GM19395 (cell line): Measurements from ENCODE around the gene USP17L18.
"Not testable (repeated sequence)": the region's sequence is repeated elsewhere in the genome, so short reads cannot be mapped to it uniquely, and the experiment has no call there.

Source experiments
- ATAC-seq: cut with Tn5 transposase; IDR thresholded peaks from one replicate; pipeline ENCODE4 v1.9.1; 2021; ENCODE audit warnings: mild to moderate bottlenecking, moderate library complexity; ENCODE audit not compliant: unreplicated experiment

Gene USP17L18

GRCh38 chr4:9247953-9248680 is at the start of gene USP17L18:
USP17L18 (plus strand) TSS chr4:9248630; CDS start chr4:9248630, 0 bp downstream.
- ATAC-seq, result not testable (repeated sequence)

- ATAC-seq, result not testable (repeated sequence)
Observed at GRCh38 chr4:9210357-9210756, 38.1 kb upstream of the USP17L18 start, which contains the start of gene USP17L10. USP17L10 (plus strand) TSS chr4:9210657; CDS start chr4:9210657, 0 bp downstream.

- not testable (repeated sequence) for ATAC-seq
Observed at GRCh38 chr4:9214701-9215100, 33.7 kb upstream of the USP17L18 start.

DNA sequence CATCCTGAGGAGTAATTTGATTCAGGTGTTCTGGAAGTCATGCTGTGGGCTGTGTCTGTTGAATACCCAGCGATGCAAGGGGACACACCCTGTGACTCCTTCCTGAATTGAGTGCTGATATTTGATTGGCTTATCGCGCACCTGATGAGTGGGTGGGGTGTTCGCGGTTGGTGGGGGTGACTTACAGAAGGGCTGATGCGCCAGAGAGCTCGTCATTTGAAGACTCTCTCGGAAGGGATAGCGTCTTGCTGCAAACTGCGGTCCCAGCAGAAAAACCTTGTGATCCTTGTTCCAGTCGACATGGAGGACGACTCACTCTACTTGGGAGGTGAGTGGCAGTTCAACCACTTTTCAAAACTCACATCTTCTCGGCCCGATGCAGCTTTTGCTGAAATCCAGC is 33.3 kb upstream of the USP17L18 start, which contains the start of gene USP17L11:
TSS of gene USP17L11 (plus strand) at position 301 of the 400 bp plus-strand sequence. CDS start at position 301, 0 bp downstream.
- not testable (repeated sequence) for ATAC-seq

GRCh38 chr4:9219852-9220251 is 28.6 kb upstream of the USP17L18 start, which contains the start of gene USP17L12:
USP17L12 (plus strand) TSS chr4:9220152; CDS start chr4:9220152, 0 bp downstream.
- ATAC-seq, result not testable (repeated sequence)

DNA sequence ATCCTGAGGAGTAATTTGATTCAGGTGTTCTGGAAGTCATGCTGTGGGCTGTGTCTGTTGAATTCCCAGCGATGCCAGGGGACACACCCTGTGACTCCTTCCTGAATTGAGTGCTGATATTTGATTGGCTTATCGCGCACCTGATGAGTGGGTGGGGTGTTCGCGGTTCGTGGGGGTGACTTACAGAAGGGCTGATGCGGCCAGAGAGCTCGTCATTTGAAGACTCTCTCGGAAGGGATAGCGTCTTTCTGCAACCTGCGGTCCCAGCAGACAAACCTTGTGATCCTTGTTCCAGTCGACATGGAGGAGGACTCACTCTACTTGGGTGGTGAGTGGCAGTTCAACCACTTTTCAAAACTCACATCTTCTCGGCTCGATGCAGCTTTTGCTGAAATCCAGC is 23.8 kb upstream of the USP17L18 start, which contains the start of gene USP17L13:
TSS of gene USP17L13 (plus strand) at position 301 of the 400 bp plus-strand sequence. CDS start at position 301, 0 bp downstream.
- ATAC-seq, result not testable (repeated sequence)

GRCh38 chr4:9230249-9230648 is 18.2 kb upstream of the USP17L18 start:
- not testable (repeated sequence) for ATAC-seq

- ATAC-seq, result not testable (repeated sequence)
Observed at GRCh38 chr4:9234085-9234484, 14.3 kb upstream of the USP17L18 start, which contains the start of gene USP17L15. USP17L15 (plus strand) TSS chr4:9234385; CDS start chr4:9234385, 0 bp downstream.

GRCh38 chr4:9238461-9238860 is 10.0 kb upstream of the USP17L18 start:
- ATAC-seq, result not testable (repeated sequence)

DNA sequence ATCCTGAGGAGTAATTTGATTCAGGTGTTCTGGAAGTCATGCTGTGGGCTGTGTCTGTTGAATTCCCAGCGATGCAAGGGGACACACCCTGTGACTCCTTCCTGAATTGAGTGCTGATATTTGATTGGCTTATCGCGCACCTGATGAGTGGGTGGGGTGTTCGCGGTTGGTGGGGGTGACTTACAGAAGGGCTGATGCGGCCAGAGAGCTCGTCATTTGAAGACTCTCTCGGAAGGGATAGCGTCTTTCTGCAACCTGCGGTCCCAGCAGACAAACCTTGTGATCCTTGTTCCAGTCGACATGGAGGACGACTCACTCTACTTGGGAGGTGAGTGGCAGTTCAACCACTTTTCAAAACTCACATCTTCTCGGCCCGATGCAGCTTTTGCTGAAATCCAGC is 4.9 kb upstream of the USP17L18 start, which contains the start of gene USP17L17:
TSS of gene USP17L17 (plus strand) at position 301 of the 400 bp plus-strand sequence. CDS start at position 301, 0 bp downstream.
- not testable (repeated sequence) for ATAC-seq

GRCh38 chr4:9253078-9253477 is 4.6 kb downstream of the USP17L18 start, which contains the start of gene USP17L19:
USP17L19 (plus strand) TSS chr4:9253378; CDS start chr4:9253378, 0 bp downstream.
- not testable (repeated sequence) for ATAC-seq

- not testable (repeated sequence) for ATAC-seq
Observed at GRCh38 chr4:9257824-9258223, 9.4 kb downstream of the USP17L18 start, which contains the start of gene USP17L20. USP17L20 (plus strand) TSS chr4:9258124; CDS start chr4:9258124, 0 bp downstream.

- ATAC-seq, result not testable (repeated sequence)
Observed at GRCh38 chr4:9262572-9262971, 14.1 kb downstream of the USP17L18 start, which contains the start of gene USP17L21. USP17L21 (plus strand) TSS chr4:9262872; CDS start chr4:9262872, 0 bp downstream.

DNA sequence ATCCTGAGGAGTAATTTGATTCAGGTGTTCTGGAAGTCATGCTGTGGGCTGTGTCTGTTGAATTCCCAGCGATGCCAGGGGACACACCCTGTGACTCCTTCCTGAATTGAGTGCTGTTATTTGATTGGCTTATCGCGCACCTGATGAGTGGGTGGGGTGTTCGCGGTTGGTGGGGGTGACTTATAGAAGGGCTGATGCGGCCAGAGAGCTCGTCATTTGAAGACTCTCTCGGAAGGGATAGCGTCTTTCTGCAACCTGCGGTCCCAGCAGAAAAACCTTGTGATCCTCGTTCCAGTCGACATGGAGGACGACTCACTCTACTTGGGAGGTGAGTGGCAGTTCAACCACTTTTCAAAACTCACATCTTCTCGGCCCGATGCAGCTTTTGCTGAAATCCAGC is 18.9 kb downstream of the USP17L18 start, which contains the start of gene USP17L22:
TSS of gene USP17L22 (plus strand) at position 301 of the 400 bp plus-strand sequence. CDS start at position 301, 0 bp downstream.
- not testable (repeated sequence) for ATAC-seq

DNA sequence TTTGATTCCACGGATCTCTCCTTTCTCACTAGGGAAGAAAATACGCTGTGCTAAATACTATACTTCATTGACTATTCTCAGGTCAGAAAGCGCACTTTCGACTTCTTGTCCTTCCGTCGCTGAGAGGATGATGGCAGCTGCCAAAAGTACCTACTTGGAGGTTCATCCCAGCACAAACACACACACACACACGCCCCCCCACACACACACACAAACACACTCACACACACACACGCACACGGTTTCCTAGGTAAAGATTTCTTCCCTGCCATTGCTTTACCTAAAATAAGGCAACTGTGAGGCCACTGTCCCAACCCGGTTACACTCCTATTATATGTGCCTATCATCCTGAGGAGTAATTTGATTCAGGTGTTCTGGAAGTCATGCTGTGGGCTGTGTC is 23.3 kb downstream of the USP17L18 start:
- ATAC-seq, result not testable (repeated sequence)
